Embryonic facial prominence (tissue), 1 donor: ENCODE measurements around the gene SH3RF3.

Experiments used
- DNase-seq: peaks from one replicate; pipeline ENCODE4 v3.0.0-alpha.2; 2016; ENCODE audit errors: extremely low spot score

SH3RF3 gene

GRCh38 chr2:109472974-109473373 is 344.0 kb downstream of the SH3RF3 start:
- no peak for DNase-seq

GRCh38 chr2:109473616-109474318 is 344.8 kb downstream of the SH3RF3 start:
- no peak for DNase-seq

GRCh38 chr2:109474319-109474825 is 345.4 kb downstream of the SH3RF3 start:
- DNase-seq, result no peak

GRCh38 chr2:109475531-109476210 is 346.7 kb downstream of the SH3RF3 start:
- DNase-seq, result no peak

GRCh38 chr2:109476641-109477441 is 347.8 kb downstream of the SH3RF3 start:
- no peak for DNase-seq

GRCh38 chr2:109478906-109479493 is 350.0 kb downstream of the SH3RF3 start:
- no peak for DNase-seq

GRCh38 chr2:109479804-109480203 is 350.8 kb downstream of the SH3RF3 start:
- DNase-seq, result no peak

- no peak for DNase-seq
These were observed 351.6 kb downstream of the SH3RF3 start for GRCh38 chr2:109480486-109481195.

- no peak for DNase-seq
These were observed 352.2 kb downstream of the SH3RF3 start for GRCh38 chr2:109481196-109481555.

- no peak for DNase-seq
These were observed 352.6 kb downstream of the SH3RF3 start for GRCh38 chr2:109481599-109481998.

GRCh38 chr2:109482361-109482861 is 353.4 kb downstream of the SH3RF3 start:
- no peak for DNase-seq

- DNase-seq, result no peak
These were observed 357.9 kb downstream of the SH3RF3 start for GRCh38 chr2:109486711-109487535.

GRCh38 chr2:109487536-109487869 is 358.5 kb downstream of the SH3RF3 start:
- no peak for DNase-seq

- DNase-seq, result no peak
These were observed 359.1 kb downstream of the SH3RF3 start for GRCh38 chr2:109487871-109488655.

GRCh38 chr2:109489296-109489695 is 360.3 kb downstream of the SH3RF3 start:
- no peak for DNase-seq

- DNase-seq, result no peak
These were observed 364.4 kb downstream of the SH3RF3 start for GRCh38 chr2:109493176-109493935.

- no peak for DNase-seq
These were observed 365.3 kb downstream of the SH3RF3 start for GRCh38 chr2:109494351-109494750.

GRCh38 chr2:109497463-109497862 is 368.5 kb downstream of the SH3RF3 start:
- DNase-seq, result no peak
